IPS-NIHi7 (cell line): ENCODE results near the gene ARID1B.
A peak's percentile ranks its signal among the peaks of the same experiment; 100 is the strongest.
"Not testable (repeated sequence)": the region's sequence is repeated elsewhere in the genome, so short reads cannot be mapped to it uniquely, and the experiment has no call there.

Experiments used
- DNase-seq: peaks from one replicate; pipeline ENCODE4 v3.0.0; 2012; ENCODE audit warnings: mixed read lengths; ENCODE audit errors: extremely low spot score

ARID1B gene

GRCh38 chr6:157021344-157021992, 244.3 kb downstream of the ARID1B start:
- peak; percentile 85 for DNase-seq

GRCh38 chr6:157021993-157022740, 245.0 kb downstream of the ARID1B start:
- peak; percentile 96 for DNase-seq

- no peak for DNase-seq
These were observed 246.8 kb downstream of the ARID1B start for GRCh38 chr6:157023958-157024357.

- DNase-seq = no peak
These were observed 247.6 kb downstream of the ARID1B start for GRCh38 chr6:157024745-157025144.

- DNase-seq = no peak
These were observed 248.3 kb downstream of the ARID1B start for GRCh38 chr6:157025437-157025836.

- no peak for DNase-seq
These were observed 253.0 kb downstream of the ARID1B start for GRCh38 chr6:157029980-157030690.

GRCh38 chr6:157030755-157031154, 253.6 kb downstream of the ARID1B start:
- no peak for DNase-seq

GRCh38 chr6:157032923-157033322, 255.7 kb downstream of the ARID1B start:
- DNase-seq = no peak

- no peak for DNase-seq
These were observed 256.4 kb downstream of the ARID1B start for GRCh38 chr6:157033428-157034140.

- DNase-seq = no peak
These were observed 257.5 kb downstream of the ARID1B start for GRCh38 chr6:157034436-157035230.

GRCh38 chr6:157035546-157035945, 258.4 kb downstream of the ARID1B start:
- no peak for DNase-seq

GRCh38 chr6:157036245-157036711, 259.1 kb downstream of the ARID1B start:
- no peak for DNase-seq

GRCh38 chr6:157037165-157037564, 260.0 kb downstream of the ARID1B start:
- no peak for DNase-seq

GRCh38 chr6:157038610-157039009, 261.4 kb downstream of the ARID1B start:
- DNase-seq = no peak

GRCh38 chr6:157039639-157040038, 262.5 kb downstream of the ARID1B start:
- not testable (repeated sequence) for DNase-seq

- no peak for DNase-seq
These were observed 263.0 kb downstream of the ARID1B start for GRCh38 chr6:157040191-157040590.

- DNase-seq = peak; percentile 27
These were observed 268.8 kb downstream of the ARID1B start for GRCh38 chr6:157045831-157046454.

GRCh38 chr6:157046776-157047175, 269.6 kb downstream of the ARID1B start:
- no peak for DNase-seq

- no peak for DNase-seq
These were observed 270.1 kb downstream of the ARID1B start for GRCh38 chr6:157047328-157047727.

- no peak for DNase-seq
These were observed 270.8 kb downstream of the ARID1B start for GRCh38 chr6:157047951-157048350.

- no peak for DNase-seq
These were observed 272.0 kb downstream of the ARID1B start for GRCh38 chr6:157049133-157049532.
